ENCODE data around the gene TTLL3. TPM values are rescaled to one million over a fixed set of nuclear protein-coding genes. Genes with fewer than 3 reads are reported as not detected.

The TTLL3 gene
- total RNA-seq, 1 donor from 2014 or later, result 53.6 TPM

- Mint-ChIP-seq H3K9me3 (ENCODE audit: unreplicated experiment) (no peaks in the 10 kb centered on the region), H3K27ac (ENCODE audit: unreplicated experiment) (peak overlapping the region; percentile 100), H3K4me3 (ENCODE audit: unreplicated experiment) (peak overlapping the region; percentile 95), H3K36me3 (ENCODE audit: unreplicated experiment) (peaks cover 29% of the 10 kb centered on the region), H3K4me1 (ENCODE audit: unreplicated experiment) (peaks cover 28% of the 10 kb centered on the region), H3K27me3 (ENCODE audit: unreplicated experiment) (no peaks in the 10 kb centered on the region)
- no peak for TF ChIP-seq CTCF (IDR thresholded peaks at IDR 0.05)
- no peak for DNase-seq (ENCODE audit: extremely low spot score, unreplicated experiment)
These were observed 18.2 kb upstream of the TTLL3 start for GRCh38 chr3:9791790-9792404.

GRCh38 chr3:9792405-9793160 lies 17.5 kb upstream of the TTLL3 start, which contains the start of the genes ARPC4 and TADA3:
ARPC4 (plus strand) TSS chr3:9793082; CDS start chr3:9793122, 40 bp downstream.
TADA3 (minus strand) TSS chr3:9792473; CDS start chr3:9791466, 1,007 bp downstream.
- Mint-ChIP-seq H3K4me3 (ENCODE audit: unreplicated experiment) (peak within 1 kb of the TSS; percentile 95), H3K27me3 (ENCODE audit: unreplicated experiment) (no peaks in the 10 kb centered on the region), H3K4me1 (ENCODE audit: unreplicated experiment) (peaks cover 28% of the 10 kb centered on the region), H3K9me3 (ENCODE audit: unreplicated experiment) (no peaks in the 10 kb centered on the region), H3K36me3 (ENCODE audit: unreplicated experiment) (peaks cover 34% of the 10 kb centered on the region), H3K27ac (ENCODE audit: unreplicated experiment) (peak within 1 kb of the TSS; percentile 100)
- DNase-seq (ENCODE audit: extremely low spot score, unreplicated experiment), result peak; percentile 96
- peak; percentile 9 for TF ChIP-seq CTCF (IDR thresholded peaks at IDR 0.05)

- Mint-ChIP-seq H3K27me3 (ENCODE audit: unreplicated experiment) (no peaks in the 10 kb centered on the region), H3K9me3 (ENCODE audit: unreplicated experiment) (no peaks in the 10 kb centered on the region), H3K36me3 (ENCODE audit: unreplicated experiment) (peaks cover 37% of the 10 kb centered on the region), H3K4me1 (ENCODE audit: unreplicated experiment) (peaks cover 28% of the 10 kb centered on the region), H3K27ac (ENCODE audit: unreplicated experiment) (peak overlapping the region; percentile 100), H3K4me3 (ENCODE audit: unreplicated experiment) (peak overlapping the region; percentile 95)
- TF ChIP-seq CTCF (IDR thresholded peaks at IDR 0.05), result no peak
- no peak for DNase-seq (ENCODE audit: extremely low spot score, unreplicated experiment)
These were observed 16.8 kb upstream of the TTLL3 start for GRCh38 chr3:9793161-9793781.

GRCh38 chr3:9794400-9794799 lies 15.7 kb upstream of the TTLL3 start:
- H3K27ac Mint-ChIP-seq (ENCODE audit: unreplicated experiment), result peak overlapping the region; percentile 43
- peaks cover 35% of the 10 kb centered on the region for H3K36me3 Mint-ChIP-seq (ENCODE audit: unreplicated experiment)
- no peak for TF ChIP-seq CTCF (IDR thresholded peaks at IDR 0.05)
- H3K4me3 Mint-ChIP-seq (ENCODE audit: unreplicated experiment), result peak overlapping the region; percentile 95
- no peak for DNase-seq (ENCODE audit: extremely low spot score, unreplicated experiment)
- H3K9me3 Mint-ChIP-seq (ENCODE audit: unreplicated experiment), result no peaks in the 10 kb centered on the region
- H3K4me1 Mint-ChIP-seq (ENCODE audit: unreplicated experiment), result peaks cover 28% of the 10 kb centered on the region
- no peaks in the 10 kb centered on the region for H3K27me3 Mint-ChIP-seq (ENCODE audit: unreplicated experiment)

- TF ChIP-seq CTCF (IDR thresholded peaks at IDR 0.05), result no peak
- Mint-ChIP-seq H3K36me3 (ENCODE audit: unreplicated experiment) (peaks cover 35% of the 10 kb centered on the region), H3K9me3 (ENCODE audit: unreplicated experiment) (no peaks in the 10 kb centered on the region), H3K4me1 (ENCODE audit: unreplicated experiment) (peaks cover 28% of the 10 kb centered on the region), H3K27ac (ENCODE audit: unreplicated experiment) (no peak overlapping the region), H3K27me3 (ENCODE audit: unreplicated experiment) (no peaks in the 10 kb centered on the region), H3K4me3 (ENCODE audit: unreplicated experiment) (peak overlapping the region; percentile 22)
- no peak for DNase-seq (ENCODE audit: extremely low spot score, unreplicated experiment)
These were observed 14.9 kb upstream of the TTLL3 start for GRCh38 chr3:9795207-9795606.
